Liver (tissue), 3 donors: ENCODE results near the gene ANKRD11.

Experiments used
- ATF3 ChIP-seq: IDR thresholded peaks from 2 replicates; pipeline ENCODE4 v1.6.1; 2016; ENCODE audit warnings: antibody characterized with exemption
- CTCF ChIP-seq: fragments of 150-350 bp; IDR thresholded peaks from 2 replicates; pipeline ENCODE4 v1.5.1; 2017; ENCODE audit warnings: improper control_type of control experiment, low read depth, low read length; ENCODE audit not compliant: missing input control
- EGR1 ChIP-seq, 2 donors: IDR thresholded peaks; 2 replicates each; pipeline ENCODE4 v1.6.1; 2016 to 2018; ENCODE audit warnings: antibody characterized with exemption in 2 of 2, low read depth in 2 of 2
- GABPA ChIP-seq, 2 donors: IDR thresholded peaks in 1 of 2; conservative IDR thresholded peaks in 1 of 2; 2 replicates each; pipeline ENCODE4 v1.6.1; 2016; ENCODE audit warnings: antibody characterized with exemption in 2 of 2, mild to moderate bottlenecking in 1 of 2, moderate library complexity in 1 of 2
- MAX ChIP-seq: IDR thresholded peaks from 2 replicates; pipeline ENCODE4 v1.6.1; 2016; ENCODE audit warnings: antibody characterized with exemption
- RAD21 ChIP-seq, 2 donors: IDR thresholded peaks; 2 replicates each; pipeline ENCODE4 v1.6.1; 2016; ENCODE audit warnings: antibody characterized with exemption in 2 of 2, mild to moderate bottlenecking in 2 of 2
- REST ChIP-seq: IDR thresholded peaks from 2 replicates; pipeline ENCODE4 v1.6.1; 2016; ENCODE audit warnings: antibody characterized with exemption, mild to moderate bottlenecking
- SP1 ChIP-seq: IDR thresholded peaks from 2 replicates; pipeline ENCODE4 v1.6.1; 2018; ENCODE audit warnings: antibody characterized with exemption, mild to moderate bottlenecking
- YY1 ChIP-seq: IDR thresholded peaks from 2 replicates; pipeline ENCODE4 v1.6.1; 2016; ENCODE audit warnings: antibody characterized with exemption, mild to moderate bottlenecking
- ZBTB33 ChIP-seq: IDR thresholded peaks from 2 replicates; pipeline ENCODE4 v1.6.1; 2016; ENCODE audit warnings: antibody characterized with exemption
- donor health status: healthy.
- donor health status: healthy.

- TF ChIP-seq CTCF (no peak), ZBTB33 (peak; percentile 51), RAD21 (IDR thresholded peaks at IDR 0.05) (peak; percentile 39 to 44), REST (peak; percentile 32), GABPA (IDR thresholded peaks at IDR 0.05 in 1 of 2, conservative IDR thresholded peaks at IDR 0.05 in 1 of 2) (no peak), EGR1 (IDR thresholded peaks at IDR 0.05; ENCODE audit: low read depth in 2 of 2) (peak in 1 of 2 donors; percentile 38), ATF3 (no peak), YY1 (peak; percentile 44), MAX (peak; percentile 89), SP1 (peak; percentile 71)
Observed at GRCh38 chr16:89417352-89417751, 73.0 kb downstream of the ANKRD11 start.
